Gastroesophageal sphincter (tissue), 3 donors: ENCODE data around the gene ANAPC2.

Source experiments
- EP300 ChIP-seq: sonication (generic); formaldehyde crosslinking; IDR thresholded peaks from one replicate; pipeline ENCODE4 v1.6.1; 2017; ENCODE audit warnings: antibody characterized with exemption, mild to moderate bottlenecking
- POLR2A ChIP-seq, 2 donors: fragments of 450-650 bp; IDR thresholded peaks; one replicate each; pipeline ENCODE4 v1.6.1; 2017; ENCODE audit warnings: antibody characterized with exemption in 2 of 2, mild to moderate bottlenecking in 2 of 2, moderate library complexity in 1 of 2
- TF ChIP-seq, protein P1 (sequence below), 4 experiments: fragments of 200-600 bp in 2 of 4; fragments of 450-650 bp in 2 of 4; sonication (generic) in 1 of 4; IDR thresholded peaks; one replicate each; pipeline ENCODE4 v1.5.1; 2017 to 2019; ENCODE audit warnings: antibody characterized with exemption in 4 of 4, mild to moderate bottlenecking in 2 of 4, moderate library complexity in 2 of 4

DNA sequence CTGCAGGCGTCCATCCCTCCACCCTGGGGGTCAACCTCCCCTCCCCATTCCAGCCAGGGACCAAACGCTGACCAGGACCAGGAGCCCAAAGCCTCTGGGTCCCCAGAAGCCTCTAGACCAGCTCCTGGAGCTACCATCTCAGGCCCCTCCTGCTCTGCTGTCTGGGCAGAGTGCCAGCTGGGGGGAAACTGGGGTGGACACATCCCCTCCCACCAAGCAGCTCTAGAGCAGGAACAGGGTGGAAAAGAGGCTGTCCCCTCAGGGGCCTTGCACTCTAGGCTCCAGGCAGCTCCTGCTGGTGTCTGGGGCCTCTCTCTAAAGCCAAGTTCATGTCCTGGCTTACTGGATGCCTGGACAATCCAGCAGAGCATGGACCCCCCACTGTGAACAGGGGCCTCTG, 4.5 kb upstream of the ANAPC2 start:
- TF ChIP-seq, protein P1, sequence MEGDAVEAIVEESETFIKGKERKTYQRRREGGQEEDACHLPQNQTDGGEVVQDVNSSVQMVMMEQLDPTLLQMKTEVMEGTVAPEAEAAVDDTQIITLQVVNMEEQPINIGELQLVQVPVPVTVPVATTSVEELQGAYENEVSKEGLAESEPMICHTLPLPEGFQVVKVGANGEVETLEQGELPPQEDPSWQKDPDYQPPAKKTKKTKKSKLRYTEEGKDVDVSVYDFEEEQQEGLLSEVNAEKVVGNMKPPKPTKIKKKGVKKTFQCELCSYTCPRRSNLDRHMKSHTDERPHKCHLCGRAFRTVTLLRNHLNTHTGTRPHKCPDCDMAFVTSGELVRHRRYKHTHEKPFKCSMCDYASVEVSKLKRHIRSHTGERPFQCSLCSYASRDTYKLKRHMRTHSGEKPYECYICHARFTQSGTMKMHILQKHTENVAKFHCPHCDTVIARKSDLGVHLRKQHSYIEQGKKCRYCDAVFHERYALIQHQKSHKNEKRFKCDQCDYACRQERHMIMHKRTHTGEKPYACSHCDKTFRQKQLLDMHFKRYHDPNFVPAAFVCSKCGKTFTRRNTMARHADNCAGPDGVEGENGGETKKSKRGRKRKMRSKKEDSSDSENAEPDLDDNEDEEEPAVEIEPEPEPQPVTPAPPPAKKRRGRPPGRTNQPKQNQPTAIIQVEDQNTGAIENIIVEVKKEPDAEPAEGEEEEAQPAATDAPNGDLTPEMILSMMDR (IDR thresholded peaks at IDR 0.05): no peak
- TF ChIP-seq POLR2A (IDR thresholded peaks at IDR 0.05): no peak
- TF ChIP-seq EP300: no peak
